ENCODE measurements around the gene ALG3.

GRCh38 chr3:184257083-184257915 lies 8.5 kb upstream of the ALG3 start:
- TF ChIP-seq CTCF (IDR thresholded peaks at IDR 0.05) (no peak), TCF7L2 (IDR thresholded peaks at IDR 0.05; ENCODE audit: low read depth, low read length) (no peak), POLR2AphosphoS5 (IDR thresholded peaks at IDR 0.05; ENCODE audit: low read depth, low read length) (no peak)

Data from Panc1 (cell line).